ENCODE measurements around the gene DAB1.

The DAB1 gene

GRCh38 chr1:57157818-57158603 is 265.8 kb downstream of the DAB1 start:
- no peak for DNase-seq

DNA sequence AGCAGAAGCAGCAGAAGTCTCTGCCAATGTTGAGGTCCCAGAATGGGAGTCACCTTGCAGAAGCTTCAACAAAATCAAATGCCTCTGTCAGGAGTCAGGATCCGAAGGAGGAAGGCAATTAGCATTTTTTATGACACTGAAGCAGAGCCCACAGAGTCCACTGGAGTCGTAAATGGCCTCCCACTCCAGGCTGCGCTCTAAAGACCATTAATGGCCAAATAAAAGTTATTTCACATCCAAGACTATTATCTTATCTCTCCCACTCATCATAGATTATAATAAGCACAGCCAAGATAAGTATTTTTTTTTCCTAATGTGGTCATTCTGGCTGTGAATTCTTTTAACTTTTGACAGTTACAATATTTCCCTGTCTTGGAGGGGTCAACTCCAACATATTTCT is 267.0 kb downstream of the DAB1 start:
- no peak for DNase-seq

GRCh38 chr1:57146100-57146499 is 277.8 kb downstream of the DAB1 start:
- no peak for DNase-seq

DNA sequence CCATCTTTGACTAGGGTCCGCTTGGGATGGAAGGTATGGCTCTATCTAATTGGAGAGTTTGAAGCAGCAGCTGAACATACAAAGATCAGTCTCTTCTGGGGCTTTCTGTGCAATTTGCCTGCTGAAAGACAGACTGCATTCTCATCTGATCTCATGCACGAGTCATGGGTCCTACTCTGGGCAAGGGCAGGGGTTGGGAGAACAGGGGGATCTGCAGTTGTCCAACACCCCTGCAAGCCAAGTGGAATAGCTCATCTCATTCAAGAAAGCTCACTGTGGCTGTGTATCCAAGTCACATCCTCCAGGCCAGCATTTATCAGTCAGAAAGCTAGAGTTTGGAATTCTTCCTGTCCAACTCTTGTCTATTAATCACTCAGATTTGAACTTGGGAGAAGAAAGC is 280.9 kb downstream of the DAB1 start:
- no peak for DNase-seq

- DNase-seq, result no peak
Observed at GRCh38 chr1:57142169-57142568, 281.7 kb downstream of the DAB1 start.

DNA sequence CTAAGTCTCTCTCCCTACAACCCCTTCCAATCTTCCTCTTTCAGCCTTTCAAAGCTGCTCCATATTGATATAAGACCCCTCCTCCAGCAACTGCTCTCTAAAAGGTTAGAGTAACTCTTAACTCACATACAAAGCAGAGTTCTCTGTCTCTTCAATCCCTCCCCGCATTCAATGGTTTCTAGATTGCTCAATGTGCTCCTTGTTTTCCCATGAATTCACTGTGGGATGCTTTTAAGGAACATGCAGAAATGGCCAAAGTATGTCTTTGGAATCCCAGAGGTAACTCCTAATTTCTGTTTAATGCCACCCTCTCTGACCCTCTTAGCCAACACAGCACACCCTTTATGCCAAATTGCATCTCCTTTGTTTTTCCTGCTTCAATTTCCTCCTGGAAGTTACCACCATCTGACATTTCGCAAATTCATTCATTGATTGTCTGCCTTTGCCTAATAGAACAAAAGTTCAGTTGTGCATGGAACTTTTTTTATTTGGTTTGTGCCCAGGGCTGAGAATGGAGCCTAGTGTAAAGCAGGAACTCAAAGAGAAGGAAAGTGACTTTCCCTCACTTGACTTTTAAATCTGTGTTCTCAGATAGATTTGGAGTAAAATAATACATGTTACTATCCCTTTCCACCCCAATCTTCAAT is 285.3 kb downstream of the DAB1 start:
- DNase-seq, result no peak

DNA sequence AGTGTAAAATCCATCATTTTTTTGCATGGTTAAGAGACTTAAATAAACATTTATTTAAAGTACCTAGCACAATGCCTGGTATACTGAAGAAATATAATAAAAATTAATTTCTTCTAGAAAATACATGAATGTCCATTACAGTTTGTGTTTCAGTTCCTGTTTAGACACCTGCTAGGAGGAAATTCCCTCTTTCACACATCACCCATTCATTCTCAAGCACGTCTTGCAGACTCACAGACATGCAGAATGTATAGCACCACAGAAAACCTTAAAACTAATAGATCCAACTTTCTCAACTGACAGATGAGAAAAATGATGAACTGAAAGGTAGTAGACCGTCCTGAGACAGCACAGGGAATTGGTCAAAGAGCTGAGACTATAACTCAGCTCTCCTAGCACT is 285.9 kb downstream of the DAB1 start:
- no peak for DNase-seq

DNA sequence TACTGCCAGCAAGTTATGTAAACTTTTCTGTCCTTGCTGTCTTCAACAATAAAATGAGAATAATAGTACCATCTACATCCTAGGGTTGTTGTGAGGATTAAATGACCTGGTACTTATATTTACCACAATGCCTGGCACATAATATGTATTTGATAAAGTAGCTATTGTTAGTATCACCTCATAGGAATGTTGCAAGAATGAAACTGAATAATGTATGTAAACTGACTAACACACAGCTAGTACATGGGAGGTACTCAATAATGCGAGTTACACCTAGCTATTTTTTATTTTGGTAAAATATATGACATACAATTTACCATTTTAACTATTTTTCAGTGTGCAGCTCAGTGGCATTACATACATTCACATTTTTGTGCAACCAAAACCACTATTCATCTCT is 289.1 kb downstream of the DAB1 start:
- no peak for DNase-seq

DNA sequence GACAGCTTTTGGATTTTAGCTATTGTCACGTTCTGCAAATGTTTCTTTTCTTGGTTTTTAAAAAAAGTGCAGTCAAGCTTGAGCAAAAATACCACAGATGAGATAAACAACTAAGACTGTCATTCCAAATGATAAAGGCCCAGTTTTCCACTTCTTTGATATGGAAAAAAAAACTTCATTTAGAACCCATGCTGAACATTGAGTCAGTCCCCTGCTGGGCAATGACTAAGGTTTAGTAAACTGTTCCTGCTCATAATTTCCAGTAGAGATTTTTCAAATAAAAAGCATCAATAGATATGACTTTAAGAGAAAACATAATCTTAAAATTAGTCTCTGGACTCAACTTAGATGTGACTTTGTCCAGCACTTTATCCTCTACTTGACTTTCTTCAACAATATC is 290.2 kb downstream of the DAB1 start:
- DNase-seq, result no peak

DNA sequence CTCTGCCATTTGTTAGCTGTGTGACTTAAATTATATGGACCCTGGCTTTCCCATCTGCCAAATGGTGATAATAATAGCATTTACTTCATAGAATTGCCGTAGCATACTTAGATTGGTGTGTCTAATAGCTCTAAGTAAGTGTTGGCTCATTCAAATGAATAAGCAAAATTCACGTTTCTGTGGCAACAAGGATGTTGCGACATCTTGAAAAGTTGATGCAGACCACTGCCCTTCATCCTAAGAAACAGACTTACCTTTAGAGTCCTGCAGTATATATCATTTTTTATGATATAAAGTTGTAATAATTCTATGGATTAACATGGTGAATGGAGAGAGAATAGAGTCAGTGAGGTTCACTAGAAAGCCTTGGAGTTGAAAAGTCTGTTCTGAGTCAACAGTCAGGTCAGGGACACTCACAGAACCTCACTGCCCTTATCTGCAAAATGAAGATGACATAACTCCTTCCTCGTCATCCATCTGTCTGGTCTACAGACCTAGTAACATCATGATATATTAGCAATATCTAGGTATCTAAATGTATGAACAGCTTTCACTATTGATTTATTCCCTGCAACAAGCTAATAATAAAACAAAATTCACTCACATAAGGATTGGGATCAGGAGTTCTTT is 290.8 kb downstream of the DAB1 start:
- no peak for DNase-seq

DNA sequence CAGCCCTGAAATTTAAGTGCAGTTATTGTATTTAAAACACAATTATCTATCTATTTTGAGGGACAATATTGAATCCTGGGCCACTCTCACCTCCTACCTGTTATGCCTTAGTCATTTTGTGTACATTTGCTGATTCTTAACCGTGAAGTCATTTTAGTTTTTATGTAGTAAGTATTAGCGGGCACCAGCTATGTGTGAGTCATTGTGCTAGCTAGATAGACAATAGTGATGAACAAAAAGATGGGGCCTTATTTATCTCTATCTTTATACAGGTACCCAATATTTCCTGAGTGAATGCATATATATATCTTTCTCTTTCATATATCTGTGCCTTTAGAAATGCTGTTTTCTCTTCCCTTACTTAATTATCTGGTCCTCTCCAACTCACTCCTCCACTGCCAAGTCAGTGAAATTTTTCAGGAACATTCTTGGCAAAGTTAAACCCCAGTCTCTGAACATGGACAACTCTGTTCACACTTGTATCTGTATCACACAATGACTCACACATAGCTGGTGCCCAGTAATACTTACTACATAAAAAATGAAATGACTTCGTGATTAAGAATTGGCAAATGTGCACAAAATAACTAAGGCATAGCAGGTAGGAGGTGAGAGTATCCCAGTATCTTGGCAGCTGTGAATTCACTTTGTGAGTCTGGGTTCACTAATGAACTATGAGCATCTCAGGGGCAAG is 292.0 kb downstream of the DAB1 start:
- no peak for DNase-seq

GRCh38 chr1:57131257-57131656 is 292.6 kb downstream of the DAB1 start:
- no peak for DNase-seq

DNA sequence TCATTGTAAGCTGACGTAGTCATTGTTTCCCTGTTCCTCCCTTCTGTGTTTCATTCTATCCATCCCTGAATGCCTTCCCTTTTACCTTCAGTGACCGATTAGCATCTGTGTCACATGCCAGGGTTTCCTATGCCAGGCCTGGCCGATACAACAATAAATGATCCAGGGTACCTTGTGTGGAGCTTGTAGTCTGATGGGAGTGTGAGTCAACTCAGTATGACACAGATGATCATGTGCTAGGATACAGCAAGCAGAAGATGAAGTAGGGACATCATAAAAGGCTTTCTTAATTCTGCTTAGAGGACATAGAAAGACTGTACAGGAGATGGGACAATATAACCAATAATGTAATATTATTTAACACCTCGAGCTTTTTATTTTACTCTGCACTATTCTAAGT is 294.0 kb downstream of the DAB1 start:
- DNase-seq, result no peak

GRCh38 chr1:57127976-57128375 is 295.9 kb downstream of the DAB1 start:
- no peak for DNase-seq

- no peak for DNase-seq
Observed at GRCh38 chr1:57124768-57125446, 299.0 kb downstream of the DAB1 start.

DNA sequence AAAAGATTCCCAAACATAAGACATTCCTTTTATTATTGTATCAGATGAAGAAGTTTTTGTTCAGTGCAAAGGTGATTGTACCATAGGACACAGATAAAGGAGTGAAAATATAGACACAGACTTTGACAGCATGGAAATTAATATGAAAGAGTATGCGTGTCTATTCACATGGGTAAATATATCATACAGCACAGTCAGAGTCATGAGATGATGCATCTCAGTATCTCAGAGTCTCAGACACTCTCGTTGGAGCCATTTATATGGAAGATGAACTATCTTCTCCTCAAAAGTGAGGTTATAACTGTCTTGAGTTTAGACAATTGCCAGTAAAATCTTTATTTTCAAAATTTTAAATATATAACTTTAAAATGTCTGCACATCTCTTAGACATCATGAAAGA is 299.7 kb downstream of the DAB1 start:
- DNase-seq, result no peak

DNA sequence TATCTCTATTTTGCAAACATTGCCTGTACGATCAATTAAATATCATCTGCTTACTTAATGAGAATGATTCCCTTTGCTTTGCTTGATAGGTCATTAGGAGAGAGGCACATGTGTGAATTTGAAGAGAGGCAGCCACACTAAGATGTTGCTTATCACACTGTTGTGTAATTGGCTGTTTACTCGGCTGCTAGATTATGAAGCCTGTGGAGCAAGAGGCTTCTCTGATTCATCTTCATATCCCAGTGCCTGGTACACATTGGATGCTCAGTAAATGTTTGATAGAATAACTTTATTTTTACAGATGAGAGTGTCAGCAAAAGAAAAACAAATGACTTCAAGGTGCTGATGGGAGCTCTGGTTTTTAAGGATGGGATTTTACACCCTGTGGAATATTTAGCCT is 301.8 kb downstream of the DAB1 start:
- no peak for DNase-seq

DNA sequence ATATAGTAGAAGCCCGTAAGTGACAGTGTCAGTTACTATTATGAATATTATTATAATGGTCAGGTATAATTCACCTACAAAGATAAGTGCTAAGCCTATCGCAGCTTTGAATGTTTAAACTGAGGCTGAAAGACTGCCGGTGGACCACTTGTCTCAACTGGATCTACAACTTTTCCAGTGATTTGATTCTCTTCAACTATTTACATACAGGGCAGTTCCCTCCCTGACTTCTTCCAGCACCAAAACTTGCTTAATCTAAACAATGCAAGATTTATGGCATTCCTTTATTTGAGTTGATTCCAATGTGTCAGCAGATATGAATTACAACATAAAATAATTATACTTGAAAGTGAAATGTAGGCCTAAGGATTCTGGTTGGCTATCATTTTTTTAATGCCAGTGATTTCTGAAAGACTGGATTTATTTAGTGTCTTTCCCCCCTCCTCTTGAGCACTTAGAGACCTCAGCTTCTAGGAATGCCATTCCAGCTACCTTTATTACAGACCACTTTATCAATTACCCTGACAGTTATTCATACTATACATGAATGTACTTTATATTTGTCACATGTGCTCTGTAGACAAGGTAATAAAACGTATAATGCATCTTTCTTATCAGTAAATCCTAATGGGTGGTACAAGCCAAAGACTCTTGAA is 304.8 kb downstream of the DAB1 start:
- no peak for DNase-seq

DNA sequence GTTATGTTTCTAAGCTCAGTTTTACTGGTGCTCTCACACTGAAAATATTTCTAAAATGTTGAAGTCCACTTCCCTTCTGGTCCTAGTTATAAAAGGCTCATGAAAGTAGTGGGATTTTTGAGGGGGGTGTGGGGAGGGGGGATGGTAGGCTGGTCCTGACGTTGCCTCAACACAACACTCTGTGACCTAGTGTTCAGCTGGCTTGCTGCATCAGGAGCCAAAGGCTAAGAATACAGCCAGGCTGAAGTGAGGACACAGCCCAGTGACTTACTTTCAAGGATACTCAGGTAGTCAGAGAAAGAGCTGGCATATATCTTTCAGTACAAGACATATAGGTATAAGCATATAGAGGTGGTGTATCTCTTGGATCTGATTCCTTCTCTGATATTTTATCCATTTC is 306.1 kb downstream of the DAB1 start:
- no peak for DNase-seq

DNA sequence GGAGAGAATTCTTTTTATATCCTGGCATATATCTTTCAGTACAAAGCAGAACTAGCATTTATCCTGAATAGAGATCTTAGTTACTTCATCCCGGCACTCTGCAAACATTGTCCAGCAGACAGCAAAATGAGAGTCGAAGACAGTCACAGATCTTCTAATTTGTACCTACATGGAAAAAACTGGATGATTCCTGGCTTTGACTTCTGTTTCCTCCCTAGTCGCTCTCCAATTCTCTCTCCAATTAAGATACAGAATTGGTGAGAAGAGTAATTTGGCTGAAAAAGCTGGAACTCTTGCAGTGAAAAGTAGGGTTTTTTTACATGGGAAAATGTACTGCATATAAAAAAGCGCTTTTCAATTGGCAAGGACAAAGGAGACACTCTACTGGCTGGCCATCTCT is 307.0 kb downstream of the DAB1 start:
- DNase-seq, result no peak

- no peak for DNase-seq
Observed at GRCh38 chr1:57115030-57115614, 308.7 kb downstream of the DAB1 start.

- no peak for DNase-seq
Observed at GRCh38 chr1:57112148-57112547, 311.7 kb downstream of the DAB1 start.
